Lung (tissue), 12 donors: Measurements from ENCODE around the gene CHMP4A. TPM values are rescaled to one million over a fixed set of nuclear protein-coding genes. Genes with fewer than 3 reads are reported as not detected.

Experiments used
- ATAC-seq: fragments of 200-7000 bp; cut with Tn5 transposase; one replicate; pipeline ENCODE4 v1.9.1; 2020; ENCODE audit warnings: moderate number of reproducible peaks; ENCODE audit not compliant: insufficient read depth, low FRiP score
- DNase-seq, 3 donors: peaks; one replicate each; pipeline ENCODE4 v3.0.0-alpha.2; 2013 to 2017
- H3K27ac ChIP-seq, 2 donors: one replicate each; pipeline ENCODE4 v1.5.1; 2013; ENCODE audit warnings: mild to moderate bottlenecking in 2 of 2, moderate library complexity in 2 of 2, control low read depth in 1 of 2, inconsistent platforms in 1 of 2, low read depth in 1 of 2, low read length in 1 of 2
- H3K27me3 ChIP-seq, 3 donors: one replicate each; pipeline ENCODE4 v1.5.1; 2013; ENCODE audit warnings: low read length in 2 of 3; ENCODE audit not compliant: control insufficient read depth in 3 of 3, insufficient read depth in 3 of 3
- H3K36me3 ChIP-seq, 4 donors: one replicate each; pipeline ENCODE4 v1.5.1; 2013; ENCODE audit warnings: low read length in 4 of 4, mild to moderate bottlenecking in 1 of 4, moderate library complexity in 1 of 4; ENCODE audit not compliant: control insufficient read depth in 4 of 4, insufficient read depth in 4 of 4
- H3K4me1 ChIP-seq, 5 donors: one replicate each; pipeline ENCODE4 v1.5.1; 2013; ENCODE audit warnings: low read length in 5 of 5, mild to moderate bottlenecking in 2 of 5, moderate library complexity in 1 of 5; ENCODE audit not compliant: control insufficient read depth in 5 of 5, insufficient read depth in 5 of 5
- H3K4me3 ChIP-seq: one replicate; pipeline ENCODE4 v1.5.1; 2013; ENCODE audit warnings: mild to moderate bottlenecking, control low read depth, moderate library complexity
- H3K9ac ChIP-seq, 2 donors: one replicate each; pipeline ENCODE4 v1.5.1; 2013; ENCODE audit warnings: low read length in 2 of 2, control low read depth in 1 of 2; ENCODE audit not compliant: insufficient read depth in 1 of 2
- H3K9me3 ChIP-seq, 4 donors: one replicate each; pipeline ENCODE4 v1.5.1; 2013; ENCODE audit warnings: low read length in 3 of 4, mild to moderate bottlenecking in 1 of 4, moderate library complexity in 1 of 4; ENCODE audit not compliant: control insufficient read depth in 4 of 4, insufficient read depth in 3 of 4
- CTCF ChIP-seq: IDR thresholded peaks from 2 replicates; pipeline ENCODE4 v1.5.1; 2012; ENCODE audit warnings: mild to moderate bottlenecking; ENCODE audit errors: control extremely low read depth, extremely low read depth
- WGBS, 2 donors: extraction: QIAGEN DNeasy Blood & Tissue Kit; methylation state at CpG; one replicate each; pipeline ENCODE4 v1.1.7; 2013; 5-methylcytosine and 5-hydroxymethylcytosine counted together
- polyA plus RNA-seq, 2 donors: library from polyadenylated mRNA; stranded (reverse); fragments of 200-250 nt; gene quantifications; one replicate each; pipeline ENCODE4 v1.2.1, GENCODE V29; 2013
- total RNA-seq, 2 donors: library from RNA; depleted of rRNA in 1 of 2; stranded (reverse); fragments of >200 nt in 1 of 2; gene quantifications; one replicate each; pipeline ENCODE4 v1.2.1, GENCODE V29; 2014 to 2021
- donor health status: control.
- donor health status: control.
- donor health status: Bipolar disorder and iron deficiency.
- donor health status: healthy.
- donor health status: DM: yes; HTN: yes; CAD: no.

CHMP4A gene
- total and polyA plus RNA-seq, 4 donors: 37.2 to 103 (median 60.6) TPM

- Histone ChIP-seq H3K27ac (no peak overlapping the region), H3K9ac (no peak overlapping the region), H3K9me3 (no peaks in the 10 kb centered on the region), H3K36me3 (peaks cover 5 to 18% (median 13%) of the 10 kb centered on the region in 4 donors), H3K4me3 (no peak overlapping the region), H3K4me1 (peaks cover 0 to 25% (median 8%) of the 10 kb centered on the region in 5 donors), H3K27me3 (no peaks in the 10 kb centered on the region)
- ATAC-seq: no peak
- no peak for TF ChIP-seq CTCF
- DNase-seq: no peak
- WGBS, 2 donors: 90 to 95% methylated on average over 15 of the region's 15 CpGs
Measured at GRCh38 chr14:24192933-24193332, 20.4 kb downstream of the CHMP4A start.

- H3K36me3 ChIP-seq: peaks cover 10 to 34% (median 23%) of the 10 kb centered on the region in 4 donors
- 94 to 97% methylated on average over 10 of the region's 10 CpGs for WGBS, 2 donors
- H3K4me3 ChIP-seq: no peak overlapping the region
- H3K27ac ChIP-seq: no peak overlapping the region
- H3K27me3 ChIP-seq: no peaks in the 10 kb centered on the region
- DNase-seq: no peak
- TF ChIP-seq CTCF: no peak
- H3K9me3 ChIP-seq: no peaks in the 10 kb centered on the region
- H3K4me1 ChIP-seq: peaks cover 0 to 18% (median 9%) of the 10 kb centered on the region in 5 donors
- no peak for ATAC-seq
- H3K9ac ChIP-seq: no peak overlapping the region
Measured at GRCh38 chr14:24190416-24190815, 22.9 kb downstream of the CHMP4A start.

- Histone ChIP-seq H3K36me3 (peaks cover 17 to 40% (median 29%) of the 10 kb centered on the region in 4 donors), H3K4me1 (peaks cover 0 to 12% (median 5%) of the 10 kb centered on the region in 5 donors), H3K9me3 (no peaks in the 10 kb centered on the region), H3K9ac (no peak overlapping the region), H3K4me3 (no peak overlapping the region), H3K27ac (no peak overlapping the region), H3K27me3 (no peaks in the 10 kb centered on the region)
- DNase-seq (no peak), ATAC-seq (no peak)
- 96% methylated on average over 9 of the region's 9 CpGs for WGBS, 2 donors
- no peak for TF ChIP-seq CTCF
Measured at GRCh38 chr14:24189460-24189859, 23.8 kb downstream of the CHMP4A start.

DNA sequence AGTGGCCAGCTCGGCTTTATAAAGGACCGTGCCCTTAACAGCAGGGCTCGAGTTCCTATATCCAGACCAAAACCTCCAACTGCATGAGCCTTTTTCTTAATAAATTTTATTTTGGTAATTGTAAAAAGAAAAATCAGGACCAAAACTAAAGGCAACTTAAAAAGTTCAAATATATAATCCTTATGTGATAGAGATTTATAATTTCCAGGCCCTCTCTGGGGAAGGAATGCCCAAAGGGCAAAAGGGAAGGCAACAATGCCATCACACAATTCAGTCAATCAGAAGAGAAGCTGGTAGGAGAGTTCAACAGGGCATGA, 24.3 kb downstream of the CHMP4A start:
- Histone ChIP-seq H3K27ac (no peak overlapping the region), H3K36me3 (peaks cover 17 to 39% (median 31%) of the 10 kb centered on the region in 4 donors), H3K9ac (no peak overlapping the region), H3K27me3 (no peaks in the 10 kb centered on the region), H3K9me3 (no peaks in the 10 kb centered on the region), H3K4me3 (no peak overlapping the region), H3K4me1 (peaks cover 0 to 8% (median 5%) of the 10 kb centered on the region in 5 donors)
- WGBS, 2 donors: 0 to 1% methylated on average over 3 of the region's 3 CpGs
- no peak for DNase-seq
- TF ChIP-seq CTCF: no peak
- ATAC-seq: no peak
